Measurements from ENCODE around the gene TBC1D19. TPM values are rescaled to one million over a fixed set of nuclear protein-coding genes. Genes with fewer than 3 reads are reported as not detected.
"Not testable (repeated sequence)": the region's sequence is repeated elsewhere in the genome, so short reads cannot be mapped to it uniquely, and the experiment has no call there.

Gene TBC1D19
- total RNA-seq (2014; rRNA removed; shearing (Covaris generic)), result 31.0 and 35.2 TPM in 2 replicates

DNA sequence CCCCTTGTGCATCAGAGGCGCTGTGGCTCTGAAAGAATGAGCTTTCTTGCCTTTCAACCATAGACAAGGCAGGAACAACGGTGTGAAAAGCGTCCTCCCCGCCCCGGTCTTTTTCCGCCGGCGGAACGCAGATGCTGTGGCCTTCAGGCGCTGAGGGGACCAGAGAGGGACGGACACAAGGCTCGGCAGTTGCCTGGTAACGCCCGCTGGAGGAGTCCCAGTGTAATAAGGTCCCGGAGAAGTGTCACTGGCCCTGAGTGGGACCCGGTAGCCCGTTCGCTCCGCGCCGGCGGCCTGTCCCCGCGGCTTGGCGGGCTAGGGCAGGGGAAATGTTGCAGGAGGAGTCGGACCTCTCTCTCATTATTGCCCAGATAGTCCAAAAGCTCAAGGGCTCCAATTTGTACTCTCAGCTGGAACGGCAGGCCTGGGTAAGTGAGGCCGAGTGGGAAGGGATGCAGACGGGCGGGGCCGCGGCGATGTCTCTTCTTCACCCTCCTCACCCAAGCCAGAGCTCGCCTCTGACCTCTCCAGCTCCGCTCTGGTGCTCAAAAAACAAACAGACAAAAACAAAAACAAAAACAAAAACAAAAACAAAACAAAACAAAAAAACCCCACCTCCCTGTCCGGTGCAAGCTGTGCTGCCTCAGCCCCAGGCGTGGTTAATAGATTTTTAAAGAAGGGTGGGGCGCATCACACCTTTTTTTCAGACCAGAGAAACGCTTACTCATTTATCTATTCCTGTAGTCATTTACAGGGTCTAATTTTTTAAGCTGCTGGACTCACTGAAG lies at the start of gene TBC1D19:
Gene TBC1D19 (plus strand): TSS at position 220 of the 788 bp plus-strand sequence. CDS start 110 bp downstream, at position 330.
- DNase-seq (ENCODE audit: low read depth), result peak; percentile 87

DNA sequence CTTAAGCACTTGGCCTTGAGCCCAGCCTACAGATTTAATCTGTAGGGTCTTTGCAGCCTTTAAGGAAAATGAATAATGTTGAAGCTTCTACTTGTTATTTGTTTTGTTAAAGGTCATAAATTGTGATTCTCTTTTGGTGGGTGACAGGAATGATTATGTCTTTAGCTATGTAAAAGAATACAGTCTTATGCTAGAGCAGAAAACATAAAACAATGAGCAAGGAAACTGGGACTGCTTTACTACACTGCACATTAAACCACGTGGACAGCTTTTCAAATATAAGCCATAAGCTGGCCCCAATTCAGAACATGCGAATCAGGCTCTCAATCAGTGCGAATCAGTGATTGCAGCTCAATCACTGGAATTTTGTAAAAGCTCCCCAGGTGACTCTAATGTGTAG lies 40.9 kb upstream of the TBC1D19 start:
- DNase-seq (ENCODE audit: low read depth), result no peak

DNA sequence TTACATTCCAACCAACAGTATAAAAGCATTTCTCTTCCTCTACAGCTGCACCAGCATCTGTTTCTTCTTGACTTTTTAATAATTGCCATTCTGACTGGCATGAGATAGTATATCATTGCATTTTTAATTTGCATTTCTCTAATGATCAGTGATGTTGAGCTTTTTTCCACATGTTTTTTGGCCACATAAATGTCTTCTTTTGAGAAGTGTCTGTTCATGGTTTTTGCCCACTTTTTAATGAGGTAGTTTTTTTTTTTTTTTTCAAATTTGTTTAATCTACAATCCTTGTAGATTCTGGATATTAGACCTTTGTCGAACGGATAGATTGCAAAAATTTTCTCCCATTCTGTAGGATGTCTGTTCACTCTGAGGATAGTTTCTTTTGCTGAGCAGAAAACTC lies 39.5 kb upstream of the TBC1D19 start:
- DNase-seq (ENCODE audit: low read depth), result no peak

- DNase-seq (ENCODE audit: low read depth), result not testable (repeated sequence)
These were observed 35.5 kb upstream of the TBC1D19 start for GRCh38 chr4:26548379-26548778.

DNA sequence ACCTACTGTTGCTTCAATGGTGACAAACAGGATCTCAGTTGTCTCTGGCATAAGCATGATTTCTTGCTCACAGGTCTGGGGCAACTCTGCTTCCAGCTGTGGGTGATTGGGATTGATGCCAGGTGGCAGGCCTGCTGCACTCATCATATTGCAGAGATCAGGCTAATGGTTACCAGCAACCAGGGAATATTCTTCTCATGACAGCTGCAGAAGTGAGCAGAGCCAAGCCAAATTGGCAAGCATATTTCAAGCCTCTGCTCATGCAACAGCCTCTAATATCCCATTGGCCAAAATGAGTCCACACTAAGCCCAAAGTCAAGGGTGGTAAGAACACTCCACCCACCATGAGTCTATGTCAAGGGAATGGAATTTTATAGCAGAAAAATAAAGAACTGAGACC lies 26.7 kb upstream of the TBC1D19 start:
- peak; percentile 87 for DNase-seq (ENCODE audit: low read depth)

GRCh38 chr4:26558166-26558895 lies 25.6 kb upstream of the TBC1D19 start:
- no peak for DNase-seq (ENCODE audit: low read depth)

DNA sequence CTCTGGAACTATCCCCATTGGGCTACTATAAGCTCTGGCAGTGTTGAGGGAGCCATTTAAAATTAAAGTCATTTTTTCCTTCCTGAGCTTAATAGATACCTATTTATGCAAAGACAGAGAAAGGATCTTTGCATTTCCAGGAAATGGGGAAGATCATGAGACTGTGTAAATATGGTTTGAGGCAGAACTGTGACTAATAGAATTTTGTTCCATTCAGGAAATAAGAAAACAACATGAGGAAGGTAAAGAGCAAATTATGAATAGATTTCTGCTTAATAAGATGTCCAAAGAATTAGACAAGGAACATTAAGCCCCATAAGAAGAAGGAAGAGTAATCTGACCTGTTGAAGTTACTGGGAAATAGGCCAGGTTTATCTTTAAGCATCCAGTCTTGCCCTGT lies 17.8 kb upstream of the TBC1D19 start:
- no peak for DNase-seq (ENCODE audit: low read depth)

GRCh38 chr4:26568446-26568994 lies 15.4 kb upstream of the TBC1D19 start:
- peak; percentile 93 for DNase-seq (ENCODE audit: low read depth)

DNA sequence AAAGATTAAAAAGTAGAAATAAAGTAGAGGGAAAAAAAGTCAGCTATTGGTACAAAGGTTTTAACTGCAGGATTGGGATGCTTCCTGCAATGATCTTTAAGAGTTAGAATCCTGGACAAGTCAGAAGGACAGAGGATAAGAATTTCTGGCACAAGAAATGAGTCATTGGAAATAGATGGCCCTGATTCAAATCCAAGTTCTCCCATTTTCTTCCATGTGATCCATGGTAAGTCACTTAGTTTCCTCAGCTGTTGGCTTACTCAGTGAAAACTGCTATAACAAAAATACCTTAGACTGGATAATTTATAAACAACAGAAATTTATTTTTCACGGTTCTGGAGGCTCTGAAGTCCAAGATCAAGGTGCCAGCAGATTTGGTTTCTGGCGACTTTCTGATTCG lies 13.3 kb upstream of the TBC1D19 start:
- no peak for DNase-seq (ENCODE audit: low read depth)

DNA sequence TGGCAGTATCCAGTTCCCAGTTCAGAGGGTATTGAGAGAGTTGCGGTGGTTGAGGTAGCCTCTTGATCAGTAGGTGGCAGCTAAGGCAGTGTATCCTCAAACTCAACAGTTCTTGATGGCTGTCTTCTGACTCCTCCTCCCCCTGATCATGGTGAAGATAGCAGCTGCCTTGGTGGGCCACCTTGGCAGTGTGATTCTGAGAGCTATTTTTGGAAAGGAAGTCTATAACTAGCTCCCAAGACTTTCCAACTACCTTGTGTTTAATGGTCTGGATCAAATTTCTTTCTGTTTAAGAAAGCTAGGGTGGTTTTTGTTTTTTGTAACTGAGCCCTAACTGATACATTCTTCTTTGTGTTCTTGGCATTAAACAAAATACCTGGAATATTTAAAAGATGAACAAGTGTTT lies 10.5 kb upstream of the TBC1D19 start:
- peak; percentile 35 for DNase-seq (ENCODE audit: low read depth)

GRCh38 chr4:26574563-26574962 lies 9.3 kb upstream of the TBC1D19 start:
- DNase-seq (ENCODE audit: low read depth), result no peak

DNA sequence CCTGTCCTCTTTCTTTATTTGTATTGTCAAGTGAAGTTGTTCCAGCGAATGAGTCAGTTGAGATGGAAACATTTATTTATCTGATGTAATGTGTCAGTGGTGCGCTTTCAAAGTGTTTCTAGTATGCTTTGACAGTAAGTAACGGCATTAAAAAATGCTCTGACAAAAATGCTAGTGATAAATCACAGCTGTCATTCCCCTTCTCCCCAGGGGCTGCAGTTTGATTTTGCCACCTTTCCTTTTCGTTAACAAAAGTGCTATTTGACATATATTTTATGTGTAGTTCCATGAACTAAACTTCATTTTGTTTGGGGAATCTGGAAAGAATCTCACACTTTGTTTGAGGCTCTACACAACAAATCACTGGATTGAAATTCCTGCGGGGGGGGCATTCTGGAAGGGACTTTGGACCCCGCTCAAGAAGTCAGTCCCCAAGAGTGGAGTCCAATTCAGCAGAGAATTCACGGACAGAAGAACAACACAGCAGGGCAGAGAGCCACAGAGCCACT lies 7.6 kb upstream of the TBC1D19 start:
- peak; percentile 44 for DNase-seq (ENCODE audit: low read depth)

DNA sequence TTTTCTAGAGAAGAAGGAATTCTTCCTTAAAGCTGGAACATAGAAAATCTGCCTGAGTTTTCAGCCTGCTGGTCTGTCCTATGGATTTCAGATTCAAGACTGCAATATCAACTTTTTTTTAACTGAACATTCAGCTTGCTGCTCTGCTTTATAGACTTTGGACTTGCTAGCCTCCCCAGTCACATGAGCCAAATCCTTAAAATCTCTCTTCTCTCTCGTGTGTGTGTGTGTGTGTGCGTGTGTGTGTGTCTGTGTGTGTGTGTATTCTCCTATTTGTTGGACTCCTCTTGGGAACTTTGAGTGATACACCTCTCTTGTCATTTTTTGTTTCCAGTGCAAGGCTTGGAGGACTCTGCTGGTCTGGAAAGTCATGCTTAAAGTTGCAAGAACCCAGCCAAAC lies 6.8 kb upstream of the TBC1D19 start:
- DNase-seq (ENCODE audit: low read depth), result no peak

- no peak for DNase-seq (ENCODE audit: low read depth)
These were observed 4.7 kb upstream of the TBC1D19 start for GRCh38 chr4:26579169-26579568.

GRCh38 chr4:26581341-26581740 lies 2.5 kb upstream of the TBC1D19 start:
- not testable (repeated sequence) for DNase-seq (ENCODE audit: low read depth)

GRCh38 chr4:26583538-26583864 lies 383 bp upstream of the TBC1D19 start:
- DNase-seq (ENCODE audit: low read depth), result no peak

DNA sequence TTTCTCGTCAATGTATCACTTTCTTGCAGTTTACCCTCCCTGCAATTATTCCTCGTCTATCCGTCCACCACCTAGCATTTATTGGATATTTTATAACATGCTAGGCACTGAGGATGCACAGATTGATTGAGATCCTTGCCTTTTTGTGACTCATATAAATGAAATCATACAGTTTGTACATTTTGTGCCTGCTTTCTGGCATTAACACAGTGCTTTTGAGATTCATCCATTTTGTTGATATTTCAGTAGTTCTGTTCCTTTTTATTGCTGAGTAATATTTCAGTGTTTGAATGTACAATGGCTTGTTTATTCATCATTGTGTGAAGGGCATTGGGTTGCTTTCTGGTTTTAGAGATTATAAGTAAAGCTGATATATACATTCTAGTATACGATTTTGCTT lies 841 bp downstream of the TBC1D19 start:
- no peak for DNase-seq (ENCODE audit: low read depth)

- no peak for DNase-seq (ENCODE audit: low read depth)
These were observed 5.8 kb downstream of the TBC1D19 start for GRCh38 chr4:26589705-26590104.

GRCh38 chr4:26590639-26591038 lies 6.8 kb downstream of the TBC1D19 start:
- no peak for DNase-seq (ENCODE audit: low read depth)

- not testable (repeated sequence) for DNase-seq (ENCODE audit: low read depth)
These were observed 9.7 kb downstream of the TBC1D19 start for GRCh38 chr4:26593557-26593956.

- DNase-seq (ENCODE audit: low read depth), result no peak
These were observed 10.5 kb downstream of the TBC1D19 start for GRCh38 chr4:26594371-26594770.

GRCh38 chr4:26594778-26595177 lies 10.9 kb downstream of the TBC1D19 start:
- no peak for DNase-seq (ENCODE audit: low read depth)

- no peak for DNase-seq (ENCODE audit: low read depth)
These were observed 13.0 kb downstream of the TBC1D19 start for GRCh38 chr4:26596843-26597242.
